ENCODE results near the gene RARG. TPM values are rescaled to one million over a fixed set of nuclear protein-coding genes. Genes with fewer than 3 reads are reported as not detected.

RARG gene
- total and polyA plus RNA-seq, 2 of the 4 experiments (the other 2 are of a cell fraction) = 7.9 to 30.9 TPM

DNA sequence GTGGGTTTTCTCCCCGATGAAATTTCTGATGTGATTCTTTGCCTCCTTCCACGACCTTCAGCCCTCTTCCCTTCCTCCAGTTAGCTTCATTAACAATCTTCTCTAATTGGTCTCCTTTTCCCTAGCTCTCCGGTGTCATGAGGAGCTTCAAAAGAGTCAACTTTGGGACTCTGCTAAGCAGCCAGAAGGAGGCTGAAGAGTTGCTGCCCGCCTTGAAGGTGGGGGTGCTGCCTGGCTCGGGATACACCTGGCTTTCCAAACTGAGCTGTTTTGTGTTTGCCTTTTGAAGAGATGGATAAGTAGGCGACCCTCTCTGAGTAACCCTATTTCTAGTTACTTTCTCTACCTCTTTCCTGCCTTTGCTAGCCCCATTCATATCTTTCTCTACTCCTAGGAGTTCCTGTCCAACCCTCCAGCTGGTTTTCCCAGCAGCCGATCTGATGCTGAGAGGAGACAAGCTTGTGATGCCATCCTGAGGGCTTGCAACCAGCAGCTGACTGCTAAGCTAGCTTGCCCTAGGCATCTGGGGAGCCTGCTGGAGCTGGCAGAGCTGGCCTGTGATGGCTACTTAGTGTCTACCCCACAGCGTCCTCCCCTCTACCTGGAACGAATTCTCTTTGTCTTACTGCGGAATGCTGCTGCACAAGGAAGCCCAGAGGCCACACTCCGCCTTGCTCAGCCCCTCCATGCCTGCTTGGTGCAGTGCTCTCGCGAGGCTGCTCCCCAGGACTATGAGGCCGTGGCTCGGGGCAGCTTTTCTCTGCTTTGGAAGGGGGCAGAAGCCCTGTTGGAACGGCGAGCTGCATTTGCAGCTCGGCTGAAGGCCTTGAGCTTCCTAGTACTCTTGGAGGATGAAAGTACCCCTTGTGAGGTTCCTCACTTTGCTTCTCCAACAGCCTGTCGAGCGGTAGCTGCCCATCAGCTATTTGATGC lies 36.9 kb upstream of the RARG start (continued):
- TF ChIP-seq, protein P1, sequence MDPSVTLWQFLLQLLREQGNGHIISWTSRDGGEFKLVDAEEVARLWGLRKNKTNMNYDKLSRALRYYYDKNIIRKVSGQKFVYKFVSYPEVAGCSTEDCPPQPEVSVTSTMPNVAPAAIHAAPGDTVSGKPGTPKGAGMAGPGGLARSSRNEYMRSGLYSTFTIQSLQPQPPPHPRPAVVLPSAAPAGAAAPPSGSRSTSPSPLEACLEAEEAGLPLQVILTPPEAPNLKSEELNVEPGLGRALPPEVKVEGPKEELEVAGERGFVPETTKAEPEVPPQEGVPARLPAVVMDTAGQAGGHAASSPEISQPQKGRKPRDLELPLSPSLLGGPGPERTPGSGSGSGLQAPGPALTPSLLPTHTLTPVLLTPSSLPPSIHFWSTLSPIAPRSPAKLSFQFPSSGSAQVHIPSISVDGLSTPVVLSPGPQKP (IDR thresholded peaks at IDR 0.05; ENCODE audit: borderline replicate concordance, low read depth, low read length) = no peak
